ENCODE results near the gene MMP23B.

GRCh38 chr1:1606232-1606631, 25.7 kb upstream of the MMP23B start:
- no peak for TF ChIP-seq CTCF (IDR thresholded peaks at IDR 0.05)
- no peak for TF ChIP-seq EZH2phosphoT487 (IDR thresholded peaks at IDR 0.05)
- no peak for TF ChIP-seq EZH2 (IDR thresholded peaks at IDR 0.05)
